Parathyroid adenoma (tissue), 2 donors: ENCODE measurements around the gene ADD3.

Experiments used
- H2AFZ ChIP-seq: fragments of 300-600 bp; sonication (generic); one replicate; pipeline ENCODE4 v1.7.0; 2017; ENCODE audit warnings: antibody characterized with exemption, mild to moderate bottlenecking
- H3K27ac ChIP-seq: fragments of 300-600 bp; sonication (generic); one replicate; pipeline ENCODE4 v1.7.0; 2017
- H3K27me3 ChIP-seq: fragments of 300-600 bp; sonication (generic); one replicate; pipeline ENCODE4 v1.7.0; 2017; ENCODE audit warnings: low read length; ENCODE audit not compliant: control insufficient read depth, insufficient read depth
- H3K36me3 ChIP-seq: fragments of 300-600 bp; sonication (generic); one replicate; pipeline ENCODE4 v1.7.0; 2017; ENCODE audit warnings: low read length; ENCODE audit not compliant: control insufficient read depth, insufficient read depth
- H3K4me1 ChIP-seq: fragments of 300-600 bp; sonication (generic); one replicate; pipeline ENCODE4 v1.7.0; 2017; ENCODE audit warnings: control low read depth
- H3K4me2 ChIP-seq: fragments of 300-600 bp; sonication (generic); one replicate; pipeline ENCODE4 v1.7.0; 2017; ENCODE audit warnings: low read length
- H3K4me3 ChIP-seq: fragments of 300-600 bp; sonication (generic); one replicate; pipeline ENCODE4 v1.7.0; 2017; ENCODE audit warnings: low read depth, low read length
- H3K79me2 ChIP-seq: fragments of 300-600 bp; sonication (generic); one replicate; pipeline ENCODE4 v1.7.0; 2017; ENCODE audit warnings: control low read depth
- H3K9ac ChIP-seq: fragments of 300-600 bp; sonication (generic); one replicate; pipeline ENCODE4 v1.7.0; 2017; ENCODE audit warnings: mild to moderate bottlenecking
- H3K9me3 ChIP-seq: fragments of 300-600 bp; sonication (generic); one replicate; pipeline ENCODE4 v1.7.0; 2017; ENCODE audit warnings: low read length; ENCODE audit not compliant: control insufficient read depth
- CTCF ChIP-seq: fragments of 300-600 bp; sonication (generic); IDR thresholded peaks from one replicate; pipeline ENCODE4 v1.7.0; 2017; ENCODE audit warnings: antibody characterized with exemption, mild to moderate bottlenecking
- donor health status: primary hyperparathyroidism.

Gene ADD3

GRCh38 chr10:110067960-110068770 is 60.4 kb downstream of the ADD3 start:
- Histone ChIP-seq H3K79me2 (no peaks in the 10 kb centered on the region), H3K4me1 (peaks cover 13% of the 10 kb centered on the region), H3K27ac (no peak overlapping the region), H3K9ac (no peak overlapping the region), H3K36me3 (no peaks in the 10 kb centered on the region), H2AFZ (no peak overlapping the region), H3K4me3 (no peak overlapping the region), H3K27me3 (no peaks in the 10 kb centered on the region), H3K9me3 (no peaks in the 10 kb centered on the region), H3K4me2 (no peak overlapping the region)
- TF ChIP-seq CTCF, result no peak

- Histone ChIP-seq H3K36me3 (no peaks in the 10 kb centered on the region), H3K27ac (no peak overlapping the region), H3K9me3 (no peaks in the 10 kb centered on the region), H3K4me3 (no peak overlapping the region), H2AFZ (no peak overlapping the region), H3K9ac (no peak overlapping the region), H3K4me1 (peaks cover 13% of the 10 kb centered on the region), H3K27me3 (no peaks in the 10 kb centered on the region), H3K4me2 (no peak overlapping the region), H3K79me2 (no peaks in the 10 kb centered on the region)
- TF ChIP-seq CTCF, result no peak
These were observed 61.0 kb downstream of the ADD3 start for GRCh38 chr10:110068780-110069179.

GRCh38 chr10:110069502-110069982 is 61.8 kb downstream of the ADD3 start:
- Histone ChIP-seq H3K4me1 (peaks cover 13% of the 10 kb centered on the region), H3K4me2 (peak overlapping the region; percentile 3), H2AFZ (no peak overlapping the region), H3K79me2 (no peaks in the 10 kb centered on the region), H3K9ac (no peak overlapping the region), H3K27me3 (no peaks in the 10 kb centered on the region), H3K4me3 (no peak overlapping the region), H3K36me3 (no peaks in the 10 kb centered on the region), H3K9me3 (no peaks in the 10 kb centered on the region), H3K27ac (no peak overlapping the region)
- no peak for TF ChIP-seq CTCF

- no peak overlapping the region for H3K27ac ChIP-seq
- H3K9ac ChIP-seq, result no peak overlapping the region
- H2AFZ ChIP-seq, result no peak overlapping the region
- H3K4me3 ChIP-seq, result no peak overlapping the region
- TF ChIP-seq CTCF, result no peak
- H3K79me2 ChIP-seq, result peaks cover 4% of the 10 kb centered on the region
- H3K9me3 ChIP-seq, result no peaks in the 10 kb centered on the region
- H3K4me2 ChIP-seq, result no peak overlapping the region
- no peaks in the 10 kb centered on the region for H3K27me3 ChIP-seq
- no peaks in the 10 kb centered on the region for H3K36me3 ChIP-seq
- peaks cover 6% of the 10 kb centered on the region for H3K4me1 ChIP-seq
These were observed 66.1 kb downstream of the ADD3 start for GRCh38 chr10:110073896-110074295.

- Histone ChIP-seq H3K27ac (no peak overlapping the region), H3K4me3 (no peak overlapping the region), H3K4me1 (peaks cover 4% of the 10 kb centered on the region)
These were observed 66.5 kb downstream of the ADD3 start for GRCh38 chr10:110074298-110074697.

More at GRCh38 chr10:110074298-110074697, 66.5 kb downstream of the ADD3 start:
- no peaks in the 10 kb centered on the region for H3K9me3 ChIP-seq
- H2AFZ ChIP-seq, result no peak overlapping the region
- H3K79me2 ChIP-seq, result peaks cover 4% of the 10 kb centered on the region
- H3K4me2 ChIP-seq, result no peak overlapping the region
- no peaks in the 10 kb centered on the region for H3K27me3 ChIP-seq
- H3K36me3 ChIP-seq, result no peaks in the 10 kb centered on the region
- no peak for TF ChIP-seq CTCF
- H3K9ac ChIP-seq, result no peak overlapping the region
